NCI-H2196 (cell line): ENCODE data around the gene ZNF777.
A peak's percentile ranks its signal among the peaks of the same experiment; 100 is the strongest.
"Not testable (repeated sequence)": the region's sequence is repeated elsewhere in the genome, so short reads cannot be mapped to it uniquely, and the experiment has no call there.

ENCODE experiments used
- DNase-seq: peaks from one replicate; lab custom pipeline; 2025; ENCODE audit not compliant: unreplicated experiment; lab: John Stamatoyannopoulos, UW

ZNF777 gene

GRCh38 chr7:149455175-149455950 lies 5.5 kb downstream of the ZNF777 start:
- DNase-seq: no peak

GRCh38 chr7:149454750-149455149 lies 6.1 kb downstream of the ZNF777 start:
- no peak for DNase-seq

- no peak for DNase-seq
Measured at GRCh38 chr7:149454006-149454405, 6.9 kb downstream of the ZNF777 start.

GRCh38 chr7:149450821-149451220 lies 10.0 kb downstream of the ZNF777 start:
- no peak for DNase-seq

GRCh38 chr7:149449897-149450296 lies 11.0 kb downstream of the ZNF777 start:
- no peak for DNase-seq

GRCh38 chr7:149448961-149449360 lies 11.9 kb downstream of the ZNF777 start:
- DNase-seq: no peak

GRCh38 chr7:149446026-149446425 lies 14.8 kb downstream of the ZNF777 start:
- DNase-seq: not testable (repeated sequence)

GRCh38 chr7:149444287-149444686 lies 16.6 kb downstream of the ZNF777 start:
- no peak for DNase-seq

GRCh38 chr7:149443523-149443922 lies 17.3 kb downstream of the ZNF777 start:
- DNase-seq: no peak

GRCh38 chr7:149442924-149443323 lies 17.9 kb downstream of the ZNF777 start:
- DNase-seq: no peak

- no peak for DNase-seq
Measured at GRCh38 chr7:149440222-149440621, 20.6 kb downstream of the ZNF777 start.

- no peak for DNase-seq
Measured at GRCh38 chr7:149436358-149436757, 24.5 kb downstream of the ZNF777 start.

GRCh38 chr7:149433124-149433523 lies 27.7 kb downstream of the ZNF777 start:
- no peak for DNase-seq

- DNase-seq: no peak
Measured at GRCh38 chr7:149432121-149432691, 28.7 kb downstream of the ZNF777 start.

GRCh38 chr7:149431486-149432120 lies 29.3 kb downstream of the ZNF777 start:
- no peak for DNase-seq

- DNase-seq: no peak
Measured at GRCh38 chr7:149430192-149430591, 30.7 kb downstream of the ZNF777 start.

- no peak for DNase-seq
Measured at GRCh38 chr7:149427893-149428292, 33.0 kb downstream of the ZNF777 start.

- DNase-seq: no peak
Measured at GRCh38 chr7:149427096-149427680, 33.7 kb downstream of the ZNF777 start.

GRCh38 chr7:149423449-149424110 lies 37.3 kb downstream of the ZNF777 start:
- no peak for DNase-seq

- DNase-seq: no peak
Measured at GRCh38 chr7:149422914-149423301, 38.0 kb downstream of the ZNF777 start.

GRCh38 chr7:149422162-149422913 lies 38.5 kb downstream of the ZNF777 start:
- peak; percentile 83 for DNase-seq
